Liver (tissue), 9 donors: ENCODE results near the gene PHLDB3. TPM values are rescaled to one million over a fixed set of nuclear protein-coding genes. Genes with fewer than 3 reads are reported as not detected.

Source experiments
- DNase-seq: peaks from one replicate; pipeline ENCODE4 v3.0.0-alpha.2; 2017; ENCODE audit warnings: low spot score
- H3K27ac ChIP-seq, 2 donors: one replicate each; pipeline ENCODE4 v1.7.0; 2013; ENCODE audit warnings: inconsistent platforms in 2 of 2, low read length in 2 of 2, control low read depth in 1 of 2, low read depth in 1 of 2, mild to moderate bottlenecking in 1 of 2
- H3K27me3 ChIP-seq, 4 donors: one replicate each; pipeline versions ENCODE4 v1.6.1 to v1.7.0; 2013; ENCODE audit warnings: low read length in 3 of 4, inconsistent platforms in 1 of 4, mild to moderate bottlenecking in 1 of 4, moderate library complexity in 1 of 4; ENCODE audit not compliant: control insufficient read depth in 4 of 4, insufficient read depth in 4 of 4
- H3K36me3 ChIP-seq, 4 donors: one replicate each; pipeline versions ENCODE4 v1.6.1 to v1.7.0; 2013; ENCODE audit warnings: low read length in 3 of 4, mild to moderate bottlenecking in 3 of 4, low read depth in 1 of 4, moderate library complexity in 1 of 4; ENCODE audit not compliant: control insufficient read depth in 4 of 4, insufficient read depth in 3 of 4
- H3K4me1 ChIP-seq, 4 donors: one replicate each; pipeline versions ENCODE4 v1.6.1 to v1.7.0; 2013; ENCODE audit warnings: low read length in 3 of 4, mild to moderate bottlenecking in 3 of 4, moderate library complexity in 1 of 4; ENCODE audit not compliant: control insufficient read depth in 4 of 4, insufficient read depth in 4 of 4
- H3K4me3 ChIP-seq, 3 donors: one replicate each; pipeline versions ENCODE4 v1.6.1 to v1.7.0; 2013; ENCODE audit warnings: low read length in 3 of 3, control low read depth in 1 of 3, low read depth in 1 of 3, mild to moderate bottlenecking in 1 of 3
- H3K9ac ChIP-seq, 2 donors: one replicate each; pipeline ENCODE4 v1.7.0; 2013; ENCODE audit warnings: low read length in 2 of 2, mild to moderate bottlenecking in 2 of 2, moderate library complexity in 2 of 2, control low read depth in 1 of 2, low read depth in 1 of 2
- H3K9me3 ChIP-seq, 4 donors: one replicate each; pipeline versions ENCODE4 v1.6.1 to v1.7.0; 2013; ENCODE audit warnings: low read length in 3 of 4; ENCODE audit not compliant: control insufficient read depth in 4 of 4
- ATF3 ChIP-seq: IDR thresholded peaks from 2 replicates; pipeline ENCODE4 v1.6.1; 2016; ENCODE audit warnings: antibody characterized with exemption
- CTCF ChIP-seq: fragments of 150-350 bp; IDR thresholded peaks from 2 replicates; pipeline ENCODE4 v1.5.1; 2017; ENCODE audit warnings: improper control_type of control experiment, low read depth, low read length; ENCODE audit not compliant: missing input control
- EGR1 ChIP-seq, 2 donors: IDR thresholded peaks; 2 replicates each; pipeline ENCODE4 v1.6.1; 2016 to 2018; ENCODE audit warnings: antibody characterized with exemption in 2 of 2, low read depth in 2 of 2
- FOXA1 ChIP-seq: IDR thresholded peaks from 2 replicates; pipeline ENCODE4 v1.6.1; 2016; ENCODE audit warnings: antibody characterized with exemption
- FOXA2 ChIP-seq: IDR thresholded peaks from 2 replicates; pipeline ENCODE4 v1.6.1; 2016; ENCODE audit warnings: antibody characterized with exemption
- GABPA ChIP-seq, 2 donors: IDR thresholded peaks in 1 of 2; conservative IDR thresholded peaks in 1 of 2; 2 replicates each; pipeline ENCODE4 v1.6.1; 2016; ENCODE audit warnings: antibody characterized with exemption in 2 of 2, mild to moderate bottlenecking in 1 of 2, moderate library complexity in 1 of 2
- HNF4A ChIP-seq, 2 donors: conservative IDR thresholded peaks; 2 replicates each; pipeline ENCODE4 v1.6.1; 2016; ENCODE audit warnings: antibody characterized with exemption in 2 of 2, mild to moderate bottlenecking in 2 of 2
- HNF4G ChIP-seq: IDR thresholded peaks from 2 replicates; pipeline ENCODE4 v1.6.1; 2016; ENCODE audit warnings: antibody characterized with exemption
- JUND ChIP-seq, 2 donors: IDR thresholded peaks; 2 replicates each; pipeline ENCODE4 v1.6.1; 2016; ENCODE audit warnings: antibody characterized with exemption in 2 of 2
- MAX ChIP-seq: IDR thresholded peaks from 2 replicates; pipeline ENCODE4 v1.6.1; 2016; ENCODE audit warnings: antibody characterized with exemption
- NR2F2 ChIP-seq: IDR thresholded peaks from 2 replicates; pipeline ENCODE4 v1.6.1; 2016; ENCODE audit warnings: antibody characterized with exemption
- RAD21 ChIP-seq, 2 donors: IDR thresholded peaks; 2 replicates each; pipeline ENCODE4 v1.6.1; 2016; ENCODE audit warnings: antibody characterized with exemption in 2 of 2, mild to moderate bottlenecking in 2 of 2
- REST ChIP-seq: IDR thresholded peaks from 2 replicates; pipeline ENCODE4 v1.6.1; 2016; ENCODE audit warnings: antibody characterized with exemption, mild to moderate bottlenecking
- RXRA ChIP-seq, 2 donors: IDR thresholded peaks; 2 replicates each; pipeline ENCODE4 v1.6.1; 2017 to 2018; ENCODE audit warnings: antibody characterized with exemption in 2 of 2, mild to moderate bottlenecking in 1 of 2
- SP1 ChIP-seq: IDR thresholded peaks from 2 replicates; pipeline ENCODE4 v1.6.1; 2018; ENCODE audit warnings: antibody characterized with exemption, mild to moderate bottlenecking
- TAF1 ChIP-seq: conservative IDR thresholded peaks from 2 replicates; pipeline ENCODE4 v1.6.1; 2016; ENCODE audit warnings: antibody characterized with exemption, mild to moderate bottlenecking
- YY1 ChIP-seq: IDR thresholded peaks from 2 replicates; pipeline ENCODE4 v1.6.1; 2016; ENCODE audit warnings: antibody characterized with exemption, mild to moderate bottlenecking
- ZBTB33 ChIP-seq: IDR thresholded peaks from 2 replicates; pipeline ENCODE4 v1.6.1; 2016; ENCODE audit warnings: antibody characterized with exemption
- WGBS: extraction: QIAGEN DNeasy Blood & Tissue Kit; methylation state at CpG from one replicate; pipeline ENCODE4 v1.1.7; 2013; 5-methylcytosine and 5-hydroxymethylcytosine counted together
- polyA plus RNA-seq, 2 donors: library from polyadenylated mRNA; stranded (reverse) in 1 of 2; unstranded in 1 of 2; fragments of 200-250 nt in 1 of 2; fragments of >200 nt in 1 of 2; fragmentation: Nextera tagmentation in 1 of 2; extraction: Ambion mirVana in 1 of 2; gene quantifications; one replicate each; pipeline versions ENCODE4 v1.2.1 to v1.2.3, GENCODE V29; 2013 to 2015
- total RNA-seq, 2 donors: library from RNA; depleted of rRNA; stranded (reverse); fragments of >200 nt; gene quantifications; one replicate each; pipeline ENCODE4 v1.2.3, GENCODE V29; 2014
- donor health status: healthy.
- donor health status: healthy.
- donor health status: healthy.
- donor health status: healthy.
- donor health status: healthy.

PHLDB3 gene
- total and polyA plus RNA-seq, 4 donors: 10.6 to 18.2 (median 11.7) TPM

- H3K4me3 ChIP-seq: peak overlapping the region in 2 of 3 donors; percentile 80 to 93
- TF ChIP-seq RAD21 (IDR thresholded peaks at IDR 0.05) (no peak), SP1 (no peak), HNF4G (no peak), TAF1 (no peak), RXRA (IDR thresholded peaks at IDR 0.05) (no peak), FOXA2 (no peak), JUND (IDR thresholded peaks at IDR 0.05) (no peak)
Observed at GRCh38 chr19:43502419-43502976, 2.0 kb downstream of the PHLDB3 start.

GRCh38 chr19:43501661-43502418, 2.7 kb downstream of the PHLDB3 start:
- no peaks in the 10 kb centered on the region for H3K9me3 ChIP-seq
- TF ChIP-seq SP1: no peak
- TF ChIP-seq EGR1 (IDR thresholded peaks at IDR 0.05; ENCODE audit: low read depth in 2 of 2): no peak
- no peak for TF ChIP-seq HNF4A (conservative IDR thresholded peaks at IDR 0.05)
- TF ChIP-seq TAF1: no peak
- peaks cover 17 to 57% (median 38%) of the 10 kb centered on the region in 4 donors for H3K4me1 ChIP-seq
- H3K4me3 ChIP-seq: no peak overlapping the region
- H3K36me3 ChIP-seq: peaks cover 0 to 1% (median 0%) of the 10 kb centered on the region in 4 donors
- DNase-seq: no peak
- WGBS: 86% methylated on average over 43 of the region's 43 CpGs
- H3K9ac ChIP-seq: no peak overlapping the region
- no peak overlapping the region for H3K27ac ChIP-seq
- no peaks in the 10 kb centered on the region for H3K27me3 ChIP-seq

More at GRCh38 chr19:43502419-43502976, 2.0 kb downstream of the PHLDB3 start:
- Histone ChIP-seq H3K9me3 (no peaks in the 10 kb centered on the region), H3K27me3 (no peaks in the 10 kb centered on the region), H3K27ac (peak overlapping the region; percentile 91 to 95), H3K36me3 (no peaks in the 10 kb centered on the region), H3K9ac (peak overlapping the region in 1 of 2 donors; percentile 62), H3K4me1 (peaks cover 17 to 57% (median 36%) of the 10 kb centered on the region in 4 donors)
- 90% methylated on average over 23 of the region's 23 CpGs for WGBS
- DNase-seq: no peak

- peak; percentile 58 for DNase-seq
- peak overlapping the region; percentile 76 to 83 for H3K27ac ChIP-seq
- H3K4me1 ChIP-seq: peaks cover 15 to 47% (median 34%) of the 10 kb centered on the region in 4 donors
- 35% methylated on average over 3 of the region's 3 CpGs for WGBS
- TF ChIP-seq GABPA (IDR thresholded peaks at IDR 0.05 in 1 of 2, conservative IDR thresholded peaks at IDR 0.05 in 1 of 2): peak in 1 of 2 donors; percentile 55
- peak; percentile 83 for TF ChIP-seq FOXA1
- peak; percentile 81 for TF ChIP-seq FOXA2
- TF ChIP-seq RAD21 (IDR thresholded peaks at IDR 0.05): peak; percentile 8 to 50
- peak; percentile 40 for TF ChIP-seq ZBTB33
- TF ChIP-seq EGR1 (IDR thresholded peaks at IDR 0.05; ENCODE audit: low read depth in 2 of 2): peak; percentile 71 to 94
- TF ChIP-seq TAF1: no peak
- peak; percentile 97 for TF ChIP-seq SP1
- peak; percentile 94 to 95 for TF ChIP-seq RXRA (IDR thresholded peaks at IDR 0.05)
- peak; percentile 99 for TF ChIP-seq HNF4G
- no peak for TF ChIP-seq ATF3
- TF ChIP-seq MAX: peak; percentile 99
- TF ChIP-seq HNF4A (conservative IDR thresholded peaks at IDR 0.05): peak; percentile 99 to 100
- TF ChIP-seq JUND (IDR thresholded peaks at IDR 0.05): peak in 1 of 2 donors; percentile 77
- TF ChIP-seq REST: peak; percentile 85
- peak; percentile 67 for TF ChIP-seq NR2F2
- TF ChIP-seq CTCF: no peak
- peak; percentile 86 for TF ChIP-seq YY1
- H3K9ac ChIP-seq: no peak overlapping the region
- H3K9me3 ChIP-seq: no peaks in the 10 kb centered on the region
- H3K4me3 ChIP-seq: peak overlapping the region in 1 of 3 donors; percentile 23
- H3K27me3 ChIP-seq: no peaks in the 10 kb centered on the region
- peaks cover 4 to 16% (median 9%) of the 10 kb centered on the region in 4 donors for H3K36me3 ChIP-seq
Observed at GRCh38 chr19:43499042-43499441, 5.5 kb downstream of the PHLDB3 start.
